HG03457 (cell line): ENCODE measurements around the gene DHRS3.

Experiments
- ATAC-seq: cut with Tn5 transposase; IDR thresholded peaks from one replicate; pipeline ENCODE4 v1.9.1; 2021; ENCODE audit warnings: moderate number of reproducible peaks; ENCODE audit not compliant: unreplicated experiment

Gene DHRS3

GRCh38 chr1:12640237-12640957 lies 22.4 kb upstream of the DHRS3 start:
- no peak for ATAC-seq

DNA sequence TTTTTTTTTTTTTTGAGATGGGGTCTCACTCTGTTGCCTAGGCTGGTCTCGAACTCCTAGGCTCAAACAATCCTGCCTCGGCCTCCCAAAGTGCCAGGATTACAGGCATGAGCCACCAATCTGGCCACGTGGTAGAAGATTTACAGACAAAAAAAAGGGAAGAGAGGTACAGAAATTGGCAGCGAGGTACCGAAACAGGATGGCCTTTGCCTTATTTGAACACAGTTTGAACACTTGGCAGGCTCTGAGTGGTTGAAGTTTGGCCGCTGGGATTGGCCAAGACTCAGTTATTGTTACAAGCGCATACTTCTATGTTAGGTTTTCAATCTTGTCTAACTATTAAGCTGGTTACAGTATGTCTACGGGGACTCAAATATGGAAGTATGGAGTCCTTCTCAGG lies 19.7 kb upstream of the DHRS3 start:
- ATAC-seq = no peak

DNA sequence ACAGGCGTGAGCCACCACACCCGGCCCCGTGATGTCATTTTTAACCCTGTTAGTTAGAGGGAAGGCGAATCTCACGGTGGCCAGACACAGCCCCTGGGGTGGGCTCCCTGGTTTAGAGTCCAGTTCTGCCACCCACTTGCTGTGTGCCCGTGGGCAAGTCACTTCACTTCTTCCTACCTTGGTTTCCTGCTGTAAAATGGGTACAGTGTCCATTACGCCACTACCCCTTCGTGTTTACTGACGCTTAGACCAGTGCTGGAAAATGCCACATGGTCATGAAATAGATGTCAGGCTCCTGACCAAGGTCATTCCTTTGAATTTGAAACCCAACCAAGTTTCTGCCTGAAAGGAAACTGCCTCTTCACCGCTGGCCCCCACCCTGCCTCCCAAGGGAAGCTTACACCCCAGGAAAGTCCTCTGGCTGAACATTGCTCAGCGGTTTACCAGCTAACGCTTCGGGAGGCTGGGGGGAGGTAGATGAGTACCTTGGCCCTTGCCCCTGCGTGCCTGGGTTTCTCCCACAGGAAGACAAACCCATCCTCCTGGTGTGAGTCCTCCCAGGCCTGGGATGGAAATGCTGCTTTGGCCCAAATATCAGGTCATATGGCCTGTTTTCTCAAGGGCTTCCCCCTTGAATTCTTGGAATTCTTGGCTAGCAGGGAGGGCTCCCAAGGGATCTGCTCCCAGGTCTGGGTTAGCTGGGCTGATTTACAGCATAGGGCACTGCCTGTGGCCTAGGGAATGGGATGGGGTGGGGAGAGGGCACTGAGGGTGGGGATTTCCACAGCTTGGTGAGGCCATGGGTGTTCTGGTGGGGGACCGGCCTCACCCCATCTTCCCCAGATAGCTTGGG lies 18.3 kb upstream of the DHRS3 start:
- no peak for ATAC-seq

DNA sequence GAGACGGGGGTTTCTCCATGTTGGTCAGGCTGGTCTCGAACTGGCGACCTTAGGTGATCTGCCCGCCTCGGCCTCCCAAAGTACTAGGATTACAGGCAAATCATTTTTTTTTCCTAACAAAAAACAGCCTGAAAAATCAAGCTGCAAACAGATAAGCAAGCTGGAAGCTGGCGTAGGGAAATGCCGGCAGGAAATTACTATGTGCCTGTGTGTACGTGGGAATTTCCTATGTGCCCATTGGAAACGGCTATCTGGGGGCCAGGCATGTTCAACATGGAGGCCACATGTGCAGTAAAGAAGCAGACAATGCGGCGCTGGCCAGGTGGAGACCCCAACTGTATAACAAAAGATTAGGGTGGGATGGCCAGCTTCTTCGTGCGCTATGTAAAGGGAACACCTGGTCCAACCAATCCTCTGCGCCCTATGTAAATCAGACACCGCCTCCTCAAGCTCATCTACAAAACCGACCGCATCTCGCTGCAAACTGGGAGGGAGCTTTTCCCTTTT lies 16.7 kb upstream of the DHRS3 start:
- ATAC-seq = no peak

- ATAC-seq = no peak
Measured at GRCh38 chr1:12634156-12634555, 16.1 kb upstream of the DHRS3 start.

- ATAC-seq = no peak
Measured at GRCh38 chr1:12631571-12631970, 13.6 kb upstream of the DHRS3 start.

- ATAC-seq = no peak
Measured at GRCh38 chr1:12630946-12631530, 13.0 kb upstream of the DHRS3 start.

GRCh38 chr1:12629985-12630760 lies 12.2 kb upstream of the DHRS3 start:
- ATAC-seq = no peak

- ATAC-seq = no peak
Measured at GRCh38 chr1:12629511-12629956, 11.5 kb upstream of the DHRS3 start.

GRCh38 chr1:12627296-12627695 lies 9.3 kb upstream of the DHRS3 start:
- ATAC-seq = no peak

- ATAC-seq = no peak
Measured at GRCh38 chr1:12626888-12627287, 8.9 kb upstream of the DHRS3 start.

GRCh38 chr1:12625276-12625675 lies 7.3 kb upstream of the DHRS3 start:
- ATAC-seq = no peak

GRCh38 chr1:12622506-12622905 lies 4.5 kb upstream of the DHRS3 start:
- ATAC-seq = no peak

DNA sequence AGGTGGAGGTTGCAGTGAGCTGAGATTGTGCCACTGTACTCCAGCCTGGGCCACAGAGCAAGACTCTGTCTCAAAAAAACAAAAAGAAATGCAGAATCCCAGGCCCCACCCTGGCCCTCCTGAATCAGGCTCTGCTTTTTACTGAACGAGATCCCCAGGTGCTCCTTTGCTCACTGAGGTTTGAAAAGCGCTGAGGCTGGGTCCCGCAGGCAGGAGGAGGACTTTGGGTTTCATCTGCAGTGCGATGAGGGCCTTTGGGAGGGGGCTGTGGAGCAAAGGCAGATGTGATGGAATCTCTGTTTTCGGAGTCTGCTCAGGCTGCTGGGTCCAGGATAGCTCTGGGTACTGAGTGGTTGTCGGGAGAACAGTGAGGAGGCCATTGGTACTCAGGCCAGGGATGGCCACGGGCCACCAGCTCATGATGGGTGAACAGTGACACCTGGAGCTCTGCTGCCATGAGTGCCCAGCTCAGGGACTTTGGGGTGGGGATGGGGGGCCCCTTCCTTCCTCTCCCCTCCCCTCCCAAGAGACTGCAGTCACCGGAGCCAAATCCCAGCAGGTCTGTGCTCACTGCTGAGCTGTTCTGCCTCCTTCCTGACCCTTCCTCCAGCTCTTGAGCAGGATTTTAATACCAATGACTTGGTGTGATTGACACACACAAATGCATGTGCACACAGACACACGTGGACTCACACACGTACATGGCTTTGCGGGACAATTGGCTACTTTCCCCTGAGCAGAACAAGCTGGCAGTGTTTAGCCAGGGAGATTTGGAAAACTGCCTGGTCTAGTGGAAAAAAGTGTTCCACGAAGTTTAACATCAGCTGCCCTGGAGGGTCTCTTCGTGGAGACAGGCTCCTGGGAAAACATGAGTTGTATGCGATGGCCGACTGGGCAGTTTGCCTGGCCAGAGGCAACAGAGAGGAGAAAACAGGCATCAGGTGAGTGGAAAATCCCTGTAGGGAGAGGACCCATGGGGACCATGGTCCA lies 3.6 kb upstream of the DHRS3 start:
- ATAC-seq = no peak

DNA sequence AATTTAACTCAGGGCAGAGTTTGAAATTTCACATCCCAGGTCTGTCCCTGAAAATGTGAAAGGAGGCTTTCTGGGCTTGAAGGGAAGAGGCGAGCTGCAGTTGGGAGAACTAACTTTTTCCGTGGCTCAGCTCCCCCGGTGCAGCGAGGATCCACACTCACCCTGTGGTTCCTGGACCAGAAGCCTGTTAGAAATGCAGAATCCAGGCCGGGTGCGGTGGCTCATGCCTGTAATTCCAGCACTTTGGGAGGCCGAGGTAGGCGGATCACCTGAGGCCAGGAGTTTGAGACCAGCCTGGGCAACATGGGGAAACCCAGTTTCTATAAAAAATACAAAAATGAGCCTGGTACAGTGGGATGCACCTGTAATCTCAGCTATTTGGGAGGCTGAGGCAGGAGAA lies 2.9 kb upstream of the DHRS3 start:
- no peak for ATAC-seq

DNA sequence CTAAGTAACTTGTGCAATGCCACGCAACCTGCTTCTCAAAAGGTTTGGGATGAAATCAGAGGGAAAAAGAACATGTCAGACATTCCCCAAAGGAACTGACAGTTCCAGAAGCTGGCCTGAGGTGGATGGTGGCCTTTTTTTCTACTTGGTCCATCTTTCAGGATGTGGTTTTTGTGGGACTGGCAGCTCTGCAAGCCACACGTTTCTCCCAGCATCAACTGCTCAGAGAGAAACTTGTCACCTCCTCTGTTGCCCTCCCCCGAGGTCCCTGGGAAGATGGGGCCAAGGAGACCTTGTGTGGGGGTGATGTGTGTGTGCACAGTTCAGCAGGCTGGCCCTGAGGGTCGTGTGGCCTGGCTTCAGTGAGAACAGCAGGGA lies 2.5 kb upstream of the DHRS3 start:
- no peak for ATAC-seq

- ATAC-seq = no peak
Measured at GRCh38 chr1:12619792-12620487, 1.9 kb upstream of the DHRS3 start.

DNA sequence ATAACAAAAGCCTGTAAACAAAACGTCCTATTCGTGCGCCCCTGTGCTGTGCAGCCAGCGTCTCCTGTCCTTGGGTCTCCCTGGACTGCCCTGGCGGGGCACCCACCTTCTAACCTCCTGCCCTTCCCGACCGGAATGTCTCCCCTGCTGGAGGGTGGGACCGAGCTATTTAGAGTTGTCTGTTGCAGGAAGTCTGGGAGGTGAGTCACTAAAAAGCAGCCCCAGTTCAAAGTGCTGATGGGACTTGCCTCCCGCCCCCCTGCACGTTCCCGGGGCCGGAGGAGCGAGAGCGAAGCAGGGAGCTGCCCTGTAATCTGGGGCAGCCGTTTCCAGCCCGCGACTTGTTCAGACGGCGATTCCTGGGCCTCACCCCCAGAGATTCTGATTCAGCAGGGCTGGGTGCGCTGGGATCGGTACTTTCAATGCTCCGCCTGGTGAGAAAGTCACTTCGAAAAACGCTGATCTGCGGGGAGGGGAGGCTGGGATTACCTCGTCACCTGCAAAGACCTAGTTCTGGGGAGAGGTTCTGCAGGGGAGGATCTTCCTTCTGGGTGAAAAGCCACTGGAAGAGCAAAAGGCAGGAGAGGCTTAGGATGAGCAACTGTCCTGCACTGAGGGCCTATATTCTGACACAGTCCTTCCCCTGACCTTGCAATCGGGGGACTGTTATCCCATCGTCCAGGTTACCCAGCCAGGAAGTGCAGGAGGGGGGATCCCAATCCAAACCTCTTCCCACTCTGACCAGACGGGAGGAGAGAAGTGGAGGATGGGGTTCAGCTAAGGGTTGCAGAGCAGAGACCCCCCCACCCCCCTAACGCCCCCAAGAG lies 1.2 kb upstream of the DHRS3 start:
- ATAC-seq = no peak

- no peak for ATAC-seq
Measured at GRCh38 chr1:12618661-12618964, 603 bp upstream of the DHRS3 start.
